ENCODE data around the gene MED8.

DNA sequence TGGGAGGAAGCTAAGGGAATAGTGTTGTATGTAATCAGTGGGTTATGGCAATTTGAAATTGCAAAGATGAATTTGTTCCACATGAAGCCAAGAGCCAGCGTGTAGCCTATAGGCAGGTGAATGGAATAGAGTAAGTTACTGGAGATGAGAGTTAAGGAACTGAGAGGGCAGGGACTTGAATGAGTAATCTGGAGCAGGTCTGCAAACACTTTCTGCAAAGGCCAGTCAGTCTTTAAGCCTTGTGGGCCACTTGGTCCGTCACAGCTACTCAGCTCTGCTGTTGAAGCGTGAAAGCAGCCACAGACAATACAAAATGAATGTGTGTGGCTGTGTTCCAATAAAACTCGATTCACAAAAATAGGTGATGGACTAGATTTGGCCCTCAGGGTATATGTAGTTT lies 29.3 kb upstream of the MED8 start:
- TF ChIP-seq, protein P1, sequence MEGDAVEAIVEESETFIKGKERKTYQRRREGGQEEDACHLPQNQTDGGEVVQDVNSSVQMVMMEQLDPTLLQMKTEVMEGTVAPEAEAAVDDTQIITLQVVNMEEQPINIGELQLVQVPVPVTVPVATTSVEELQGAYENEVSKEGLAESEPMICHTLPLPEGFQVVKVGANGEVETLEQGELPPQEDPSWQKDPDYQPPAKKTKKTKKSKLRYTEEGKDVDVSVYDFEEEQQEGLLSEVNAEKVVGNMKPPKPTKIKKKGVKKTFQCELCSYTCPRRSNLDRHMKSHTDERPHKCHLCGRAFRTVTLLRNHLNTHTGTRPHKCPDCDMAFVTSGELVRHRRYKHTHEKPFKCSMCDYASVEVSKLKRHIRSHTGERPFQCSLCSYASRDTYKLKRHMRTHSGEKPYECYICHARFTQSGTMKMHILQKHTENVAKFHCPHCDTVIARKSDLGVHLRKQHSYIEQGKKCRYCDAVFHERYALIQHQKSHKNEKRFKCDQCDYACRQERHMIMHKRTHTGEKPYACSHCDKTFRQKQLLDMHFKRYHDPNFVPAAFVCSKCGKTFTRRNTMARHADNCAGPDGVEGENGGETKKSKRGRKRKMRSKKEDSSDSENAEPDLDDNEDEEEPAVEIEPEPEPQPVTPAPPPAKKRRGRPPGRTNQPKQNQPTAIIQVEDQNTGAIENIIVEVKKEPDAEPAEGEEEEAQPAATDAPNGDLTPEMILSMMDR (IDR thresholded peaks at IDR 0.05; ENCODE audit: control extremely low read depth in 1 of 3, insufficient read depth in 1 of 3, low read depth in 1 of 3, low read length in 3 of 3): no peak
- TF ChIP-seq ASH2L (IDR thresholded peaks at IDR 0.05; ENCODE audit: low read length) (no peak), RFX5 (IDR thresholded peaks at IDR 0.05; ENCODE audit: borderline replicate concordance, low read depth, low read length) (no peak), TAF1 (IDR thresholded peaks at IDR 0.05; ENCODE audit: low read depth, low read length) (no peak)
- TF ChIP-seq, protein P2, sequence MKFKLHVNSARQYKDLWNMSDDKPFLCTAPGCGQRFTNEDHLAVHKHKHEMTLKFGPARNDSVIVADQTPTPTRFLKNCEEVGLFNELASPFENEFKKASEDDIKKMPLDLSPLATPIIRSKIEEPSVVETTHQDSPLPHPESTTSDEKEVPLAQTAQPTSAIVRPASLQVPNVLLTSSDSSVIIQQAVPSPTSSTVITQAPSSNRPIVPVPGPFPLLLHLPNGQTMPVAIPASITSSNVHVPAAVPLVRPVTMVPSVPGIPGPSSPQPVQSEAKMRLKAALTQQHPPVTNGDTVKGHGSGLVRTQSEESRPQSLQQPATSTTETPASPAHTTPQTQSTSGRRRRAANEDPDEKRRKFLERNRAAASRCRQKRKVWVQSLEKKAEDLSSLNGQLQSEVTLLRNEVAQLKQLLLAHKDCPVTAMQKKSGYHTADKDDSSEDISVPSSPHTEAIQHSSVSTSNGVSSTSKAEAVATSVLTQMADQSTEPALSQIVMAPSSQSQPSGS (IDR thresholded peaks at IDR 0.05; ENCODE audit: low read length): no peak
- TF ChIP-seq, protein P3, sequence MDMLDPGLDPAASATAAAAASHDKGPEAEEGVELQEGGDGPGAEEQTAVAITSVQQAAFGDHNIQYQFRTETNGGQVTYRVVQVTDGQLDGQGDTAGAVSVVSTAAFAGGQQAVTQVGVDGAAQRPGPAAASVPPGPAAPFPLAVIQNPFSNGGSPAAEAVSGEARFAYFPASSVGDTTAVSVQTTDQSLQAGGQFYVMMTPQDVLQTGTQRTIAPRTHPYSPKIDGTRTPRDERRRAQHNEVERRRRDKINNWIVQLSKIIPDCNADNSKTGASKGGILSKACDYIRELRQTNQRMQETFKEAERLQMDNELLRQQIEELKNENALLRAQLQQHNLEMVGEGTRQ (IDR thresholded peaks at IDR 0.05; ENCODE audit: low read length): no peak

All from H1 (cell line).